Right lobe of liver (tissue), 6 donors: ENCODE data around the gene OR2W1. TPM values are rescaled to one million over a fixed set of nuclear protein-coding genes. Genes with fewer than 3 reads are reported as not detected.

Experiments used
- ATAC-seq, 4 donors: fragments of 200-7000 bp; cut with Tn5 transposase; one replicate each; pipeline ENCODE4 v1.9.1; 2020; ENCODE audit warnings: mild to moderate bottlenecking in 4 of 4, moderate library complexity in 4 of 4
- DNase-seq, 3 donors: peaks; one replicate each; pipeline ENCODE4 v3.0.0-alpha.2; 2020
- H3K27ac ChIP-seq, 3 donors: fragments of 200-600 bp; one replicate each; pipeline ENCODE4 v1.8.0; 2022
- H3K27me3 ChIP-seq, 2 donors: fragments of 200-600 bp; one replicate each; pipeline ENCODE4 v1.8.0; 2022
- H3K36me3 ChIP-seq, 4 donors: fragments of 200-600 bp; sonication (generic) in 1 of 4; one replicate each; pipeline versions ENCODE4 v1.5.1 to v1.8.0; 2017 to 2022; ENCODE audit warnings: control low read depth in 1 of 4
- H3K4me1 ChIP-seq, 4 donors: fragments of 200-600 bp; sonication (generic) in 1 of 4; one replicate each; pipeline versions ENCODE4 v1.5.1 to v1.8.0; 2017 to 2022; ENCODE audit warnings: control low read depth in 1 of 4
- H3K4me3 ChIP-seq, 3 donors: fragments of 200-600 bp; one replicate each; pipeline ENCODE4 v1.8.0; 2022
- H3K9me3 ChIP-seq, 4 donors: fragments of 200-600 bp; sonication (generic) in 1 of 4; one replicate each; pipeline versions ENCODE4 v1.5.1 to v1.8.0; 2017 to 2022; ENCODE audit warnings: control low read depth in 1 of 4
- POLR2A ChIP-seq: fragments of 450-650 bp; IDR thresholded peaks from one replicate; pipeline ENCODE4 v1.6.1; 2017; ENCODE audit warnings: antibody characterized with exemption, mild to moderate bottlenecking
- WGBS: methylation state at CpG from one replicate; pipeline ENCODE4 v1.1.6; 2018; ENCODE audit warnings: low coverage, low lambda C conversion rate; ENCODE audit not compliant: insufficient coverage; ENCODE audit errors: missing lambda C conversion rate; 5-methylcytosine and 5-hydroxymethylcytosine counted together
- intact Hi-C, 2 donors: fragments of 100-400 bp; cut with DNase I; formaldehyde crosslinking; loops; one replicate each; pipeline versions ENCODE4 v1.11.2 to v1.14.1; 2022
- total RNA-seq, 6 experiments: library from RNA; depleted of rRNA in 2 of 6; stranded (reverse); fragments of >200 nt in 2 of 6; fragmentation: NEBNext Ultra II Directional in 3 of 6; extraction: Animal tissue kit (Norgen Biotek cat#: 25700) in 3 of 6; gene quantifications; one replicate each; pipeline versions ENCODE4 v1.1.0 to v1.2.4, GENCODE V29; 2016 to 2023
- TF ChIP-seq, protein P1 (sequence below), 4 donors: fragments of 200-600 bp in 3 of 4; fragments of 450-650 bp in 1 of 4; IDR thresholded peaks; one replicate each; pipeline versions ENCODE4 v1.5.1 to v1.8.0; 2016 to 2022; ENCODE audit warnings: antibody characterized with exemption in 4 of 4, mild to moderate bottlenecking in 2 of 4
- donor health status: DM: no; HTN: yes; CAD: no.
- donor health status: DM: no; HTN: no; CAD: no.
- donor health status: DM: no; HTN: no; CAD: no.
- donor health status: DM: no; HTN: yes; CAD: no.
- donor health status: DM: no; HTN: yes; CAD: no.

OR2W1 gene
- total RNA-seq, 6 experiments from 2014 or later, result not detected

DNA sequence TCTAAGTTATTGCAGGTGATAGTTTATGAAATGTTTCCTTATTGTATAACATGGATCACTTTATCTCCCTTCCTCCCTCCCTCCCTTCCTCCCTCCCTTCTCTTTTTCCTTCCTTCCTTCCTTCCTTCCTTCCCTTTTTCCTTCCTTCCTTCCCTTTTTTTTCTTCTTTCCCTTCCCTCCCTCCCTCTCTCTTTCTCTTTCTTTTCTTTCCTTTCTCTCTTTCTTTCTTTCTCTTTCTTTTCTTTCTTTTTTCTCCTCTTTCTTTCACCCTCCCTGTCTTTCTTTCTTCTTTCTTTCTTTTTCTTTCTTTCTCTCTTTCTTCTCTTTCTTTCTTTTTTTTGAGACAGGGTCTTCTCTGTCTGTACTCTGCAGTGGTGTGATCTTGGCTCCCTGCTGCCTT lies 36.3 kb upstream of the OR2W1 start:
- H3K9me3 ChIP-seq, result no peaks in the 10 kb centered on the region
- TF ChIP-seq POLR2A, result no peak
- TF ChIP-seq, protein P1, sequence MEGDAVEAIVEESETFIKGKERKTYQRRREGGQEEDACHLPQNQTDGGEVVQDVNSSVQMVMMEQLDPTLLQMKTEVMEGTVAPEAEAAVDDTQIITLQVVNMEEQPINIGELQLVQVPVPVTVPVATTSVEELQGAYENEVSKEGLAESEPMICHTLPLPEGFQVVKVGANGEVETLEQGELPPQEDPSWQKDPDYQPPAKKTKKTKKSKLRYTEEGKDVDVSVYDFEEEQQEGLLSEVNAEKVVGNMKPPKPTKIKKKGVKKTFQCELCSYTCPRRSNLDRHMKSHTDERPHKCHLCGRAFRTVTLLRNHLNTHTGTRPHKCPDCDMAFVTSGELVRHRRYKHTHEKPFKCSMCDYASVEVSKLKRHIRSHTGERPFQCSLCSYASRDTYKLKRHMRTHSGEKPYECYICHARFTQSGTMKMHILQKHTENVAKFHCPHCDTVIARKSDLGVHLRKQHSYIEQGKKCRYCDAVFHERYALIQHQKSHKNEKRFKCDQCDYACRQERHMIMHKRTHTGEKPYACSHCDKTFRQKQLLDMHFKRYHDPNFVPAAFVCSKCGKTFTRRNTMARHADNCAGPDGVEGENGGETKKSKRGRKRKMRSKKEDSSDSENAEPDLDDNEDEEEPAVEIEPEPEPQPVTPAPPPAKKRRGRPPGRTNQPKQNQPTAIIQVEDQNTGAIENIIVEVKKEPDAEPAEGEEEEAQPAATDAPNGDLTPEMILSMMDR (IDR thresholded peaks at IDR 0.05), result no peak
- intact Hi-C loops, result no loop called here
- no peaks in the 10 kb centered on the region for H3K27me3 ChIP-seq
- no peak overlapping the region for H3K4me3 ChIP-seq
- ATAC-seq, result no peak
- no peak overlapping the region for H3K27ac ChIP-seq
- DNase-seq, result no peak
- no peaks in the 10 kb centered on the region for H3K4me1 ChIP-seq
- H3K36me3 ChIP-seq, result no peaks in the 10 kb centered on the region

- TF ChIP-seq, protein P1 (IDR thresholded peaks at IDR 0.05), result no peak
- no peak for TF ChIP-seq POLR2A
- H3K27ac ChIP-seq, result no peak overlapping the region
- H3K36me3 ChIP-seq, result no peaks in the 10 kb centered on the region
- H3K27me3 ChIP-seq, result no peaks in the 10 kb centered on the region
- H3K4me3 ChIP-seq, result no peak overlapping the region
- no peaks in the 10 kb centered on the region for H3K9me3 ChIP-seq
- DNase-seq (no peak), ATAC-seq (no peak)
- 50% methylated on average over 1 of the region's 1 CpG for WGBS
- intact Hi-C loops, result no loop called here
- H3K4me1 ChIP-seq, result no peaks in the 10 kb centered on the region
Observed at GRCh38 chr6:29079203-29079602, 34.2 kb upstream of the OR2W1 start.

GRCh38 chr6:29071831-29072723 lies 27.1 kb upstream of the OR2W1 start:
- Histone ChIP-seq H3K27me3 (no peaks in the 10 kb centered on the region), H3K4me3 (no peak overlapping the region), H3K4me1 (no peaks in the 10 kb centered on the region), H3K36me3 (no peaks in the 10 kb centered on the region), H3K9me3 (no peaks in the 10 kb centered on the region), H3K27ac (no peak overlapping the region)
- WGBS, result 25% methylated on average over 9 of the region's 9 CpGs
- TF ChIP-seq POLR2A, result no peak
- TF ChIP-seq, protein P1 (IDR thresholded peaks at IDR 0.05), result peak; percentile 47 to 61 (median 54)
- peak in 2 of 3 donors; percentile 29 to 45 for DNase-seq
- intact Hi-C loops, result no loop called here
- ATAC-seq, result peak; percentile 76 to 91 (median 86)

DNA sequence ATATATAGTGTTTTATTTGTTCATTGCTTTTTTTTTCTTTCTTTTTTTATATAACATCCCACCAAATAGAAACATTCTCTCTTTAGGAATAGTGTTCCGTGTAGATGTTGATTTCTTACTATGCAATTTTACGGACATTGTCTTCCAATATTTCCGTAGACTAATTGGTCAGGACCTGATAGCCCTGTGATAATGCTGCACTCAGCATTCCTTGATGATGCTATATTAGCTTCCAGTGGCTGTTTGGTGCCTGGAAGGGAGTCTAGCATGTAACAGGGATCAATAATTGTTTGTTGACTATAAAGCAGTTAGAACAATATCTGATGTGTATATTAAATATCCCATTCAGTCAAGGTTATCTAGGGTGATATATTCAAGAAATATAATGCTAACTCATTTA lies 6.7 kb upstream of the OR2W1 start:
- Histone ChIP-seq H3K27ac (no peak overlapping the region), H3K4me3 (no peak overlapping the region), H3K36me3 (no peaks in the 10 kb centered on the region), H3K27me3 (peaks cover 0 to 13% of the 10 kb centered on the region in 2 donors), H3K4me1 (no peaks in the 10 kb centered on the region), H3K9me3 (no peaks in the 10 kb centered on the region)
- no peak for DNase-seq
- TF ChIP-seq, protein P1 (IDR thresholded peaks at IDR 0.05), result no peak
- no peak for TF ChIP-seq POLR2A
- ATAC-seq, result no peak
- intact Hi-C loops, result no loop called here
- whole genome bisulfite sequencing, result 67% methylated on average over 3 of the region's 3 CpGs
